Central memory CD4-positive, alpha-beta T cell (primary cell): ENCODE data around the gene PKP3.
A peak's percentile ranks its signal among the peaks of the same experiment; 100 is the strongest.
"Not testable (repeated sequence)": the region's sequence is repeated elsewhere in the genome, so short reads cannot be mapped to it uniquely, and the experiment has no call there.

Experiments
- DNase-seq: peaks from one replicate; pipeline ENCODE4 v3.0.0; 2022
- total RNA-seq, 3 experiments: gene quantifications; one replicate each; lab custom pipeline; 2026; lab: John Stamatoyannopoulos, UW

PKP3 gene
- total RNA-seq: 0 to 0.16 (median 0) reads per million in 3 experiments

GRCh38 chr11:394034-394857 lies at the start of gene PKP3:
TSS of gene PKP3 (plus strand) at chr11:394209. CDS start at chr11:394293, 84 bp downstream.
- no peak for DNase-seq

- DNase-seq: no peak
Observed at GRCh38 chr11:344836-345578, 49.0 kb upstream of the PKP3 start.

- no peak for DNase-seq
Observed at GRCh38 chr11:346529-346928, 47.5 kb upstream of the PKP3 start.

GRCh38 chr11:349270-349954 lies 44.6 kb upstream of the PKP3 start:
- not testable (repeated sequence) for DNase-seq

- not testable (repeated sequence) for DNase-seq
Observed at GRCh38 chr11:350033-350722, 43.8 kb upstream of the PKP3 start.

GRCh38 chr11:350723-351255 lies 43.2 kb upstream of the PKP3 start:
- DNase-seq: no peak

- DNase-seq: no peak
Observed at GRCh38 chr11:351411-351810, 42.6 kb upstream of the PKP3 start.

GRCh38 chr11:352456-353031 lies 41.5 kb upstream of the PKP3 start:
- no peak for DNase-seq

- no peak for DNase-seq
Observed at GRCh38 chr11:353179-353873, 40.7 kb upstream of the PKP3 start.

GRCh38 chr11:355581-356458 lies 38.2 kb upstream of the PKP3 start:
- DNase-seq: peak; percentile 85

GRCh38 chr11:356610-357009 lies 37.4 kb upstream of the PKP3 start:
- DNase-seq: no peak

- no peak for DNase-seq
Observed at GRCh38 chr11:357582-357981, 36.4 kb upstream of the PKP3 start.

GRCh38 chr11:358129-358800 lies 35.7 kb upstream of the PKP3 start:
- no peak for DNase-seq

GRCh38 chr11:359181-359714 lies 34.8 kb upstream of the PKP3 start:
- DNase-seq: no peak

- DNase-seq: no peak
Observed at GRCh38 chr11:360326-361280, 33.4 kb upstream of the PKP3 start.

GRCh38 chr11:362642-363442 lies 31.2 kb upstream of the PKP3 start:
- DNase-seq: no peak

GRCh38 chr11:363443-363805 lies 30.6 kb upstream of the PKP3 start:
- not testable (repeated sequence) for DNase-seq
